Measurements from ENCODE around the gene SETD1B. TPM values are rescaled to one million over a fixed set of nuclear protein-coding genes. Genes with fewer than 3 reads are reported as not detected.

The SETD1B gene
- total RNA-seq, 2 experiments from 2014 or later: 13.3 TPM

- intact Hi-C loops (cut with micrococcal nuclease): no loop called here
- CTCF ChIA-PET: interaction anchor here (1.2 to 1.4 kb wide), 2 partner anchors 15 to 19 kb away, joined by 3 read pairs; no protein-coding TSS in a partner anchor
- no peak overlapping the region for H3K4me3 Mint-ChIP-seq
- POLR2A ChIA-PET: no interaction called here
- peaks cover 32% of the 10 kb centered on the region for H3K36me3 Mint-ChIP-seq (ENCODE audit: low read depth)
- H3K4me1 Mint-ChIP-seq (ENCODE audit: low read depth): peaks cover 14% of the 10 kb centered on the region
- DNase-seq (no peak), ATAC-seq (no peak)
- no peaks in the 10 kb centered on the region for H3K27me3 Mint-ChIP-seq
- H3K9me3 Mint-ChIP-seq: no peaks in the 10 kb centered on the region
- no peak overlapping the region for H3K27ac Mint-ChIP-seq
- TF ChIP-seq CTCF (IDR thresholded peaks at IDR 0.05): no peak
Observed at GRCh38 chr12:121830588-121831265, 26.9 kb downstream of the SETD1B start.

- CTCF ChIA-PET: interaction anchor here (1.2 to 1.4 kb wide), 2 partner anchors 20 kb away, joined by 3 read pairs; no protein-coding TSS in a partner anchor
- peaks cover 28% of the 10 kb centered on the region for H3K36me3 Mint-ChIP-seq (ENCODE audit: low read depth)
- peaks cover 11% of the 10 kb centered on the region for H3K4me1 Mint-ChIP-seq (ENCODE audit: low read depth)
- POLR2A ChIA-PET: interaction anchor here (1.3 kb wide), 1 partner anchor 30 kb away, joined by 4 read pairs; no protein-coding TSS in a partner anchor
- no peaks in the 10 kb centered on the region for H3K9me3 Mint-ChIP-seq
- no peak overlapping the region for H3K4me3 Mint-ChIP-seq
- H3K27ac Mint-ChIP-seq: no peak overlapping the region
- DNase-seq: no peak
- TF ChIP-seq CTCF (IDR thresholded peaks at IDR 0.05): no peak
- no peak for ATAC-seq
- no peaks in the 10 kb centered on the region for H3K27me3 Mint-ChIP-seq
- intact Hi-C loops (cut with micrococcal nuclease): no loop called here
Observed at GRCh38 chr12:121831571-121832245, 27.9 kb downstream of the SETD1B start.

GRCh38 chr12:121837680-121838079, 33.9 kb downstream of the SETD1B start:
- no peak for TF ChIP-seq CTCF (IDR thresholded peaks at IDR 0.05)
- intact Hi-C loops (cut with micrococcal nuclease): loop anchor here (2.0 kb wide), 1 partner anchor 51 kb away; the partner anchor contains the start of gene PSMD9
- DNase-seq (no peak), ATAC-seq (no peak)
- no peaks in the 10 kb centered on the region for H3K36me3 Mint-ChIP-seq (ENCODE audit: low read depth)
- peaks cover 21% of the 10 kb centered on the region for H3K4me1 Mint-ChIP-seq (ENCODE audit: low read depth)
- H3K4me3 Mint-ChIP-seq: no peak overlapping the region
- ChIA-PET CTCF (interaction anchor here (0.8 to 6.8 kb wide), 6 partner anchors 10 to 126 kb away, joined by 3 to 48 read pairs (median 5); partner anchors contain the start of genes PSMD9 and RHOF), POLR2A (interaction anchor here (0.9 to 2.7 kb wide), 5 partner anchors 11 to 43 kb away, joined by 3 to 17 read pairs (median 4); no protein-coding TSS in a partner anchor)
- no peaks in the 10 kb centered on the region for H3K9me3 Mint-ChIP-seq
- no peaks in the 10 kb centered on the region for H3K27me3 Mint-ChIP-seq
- H3K27ac Mint-ChIP-seq: no peak overlapping the region

GRCh38 chr12:121838126-121838525, 34.3 kb downstream of the SETD1B start:
- no peak for TF ChIP-seq CTCF (IDR thresholded peaks at IDR 0.05)
- POLR2A ChIA-PET: interaction anchor here (0.9 to 2.7 kb wide), 4 partner anchors 11 to 43 kb away, joined by 3 to 17 read pairs (median 4); no protein-coding TSS in a partner anchor
- Mint-ChIP-seq H3K9me3 (no peaks in the 10 kb centered on the region), H3K4me1 (ENCODE audit: low read depth) (peaks cover 19% of the 10 kb centered on the region), H3K27ac (no peak overlapping the region), H3K36me3 (ENCODE audit: low read depth) (no peaks in the 10 kb centered on the region), H3K4me3 (no peak overlapping the region), H3K27me3 (no peaks in the 10 kb centered on the region)
- no peak for ATAC-seq
- intact Hi-C loops (cut with micrococcal nuclease): loop anchor here (2.0 kb wide), 1 partner anchor 51 kb away; the partner anchor contains the start of gene PSMD9
- CTCF ChIA-PET: interaction anchor here (0.9 to 6.8 kb wide), 5 partner anchors 10 to 56 kb away, joined by 3 to 48 read pairs (median 6); partner anchors contain the start of gene RHOF
- no peak for DNase-seq

All from activated CD8-positive, alpha-beta T cell treated with anti-CD3 and anti-CD28 coated beads for 36 hours (primary cell).